Vagina (tissue), 2 donors: ENCODE data around the gene TMEM19. TPM values are rescaled to one million over a fixed set of nuclear protein-coding genes. Genes with fewer than 3 reads are reported as not detected.

Experiments
- DNase-seq, 2 donors: peaks; one replicate each; pipeline ENCODE4 v3.0.0-alpha.2; 2017; ENCODE audit errors: extremely low spot score in 2 of 2
- H3K27ac ChIP-seq: fragments of 200-600 bp; sonication (generic); one replicate; pipeline ENCODE4 v1.5.1; 2019
- H3K27me3 ChIP-seq: fragments of 200-600 bp; sonication (generic); one replicate; pipeline ENCODE4 v1.5.1; 2019
- H3K36me3 ChIP-seq, 2 donors: fragments of 200-600 bp; sonication (generic); one replicate each; pipeline ENCODE4 v1.5.1; 2017 to 2019
- H3K4me1 ChIP-seq: fragments of 200-600 bp; sonication (generic); one replicate; pipeline ENCODE4 v1.5.1; 2019
- H3K4me3 ChIP-seq, 2 donors: fragments of 200-600 bp; sonication (generic); 1 replicate in 1 of 2; 2 replicates in 1 of 2; pipeline ENCODE4 v1.5.1; 2016 to 2019
- H3K9me3 ChIP-seq: fragments of 200-600 bp; sonication (generic); one replicate; pipeline ENCODE4 v1.5.1; 2019
- POLR2A ChIP-seq, 2 donors: fragments of 450-650 bp; IDR thresholded peaks; one replicate each; pipeline ENCODE4 v1.6.1; 2017; ENCODE audit warnings: antibody characterized with exemption in 2 of 2, mild to moderate bottlenecking in 2 of 2, moderate library complexity in 2 of 2
- POLR2AphosphoS5 ChIP-seq, 2 donors: sonication (generic); formaldehyde crosslinking; IDR thresholded peaks; one replicate each; pipeline ENCODE4 v1.9.0; 2017; ENCODE audit warnings: antibody characterized with exemption in 2 of 2, mild to moderate bottlenecking in 2 of 2, low read depth in 1 of 2; ENCODE audit not compliant: insufficient read depth in 1 of 2
- intact Hi-C: fragments of 100-400 bp; cut with DNase I; formaldehyde crosslinking; loops from one replicate; pipeline ENCODE4 v1.15.1; 2023
- total RNA-seq: library from RNA; depleted of rRNA; stranded (reverse); fragments of >200 nt; gene quantifications from one replicate; pipeline ENCODE4 v1.2.3, GENCODE V29; 2016
- TF ChIP-seq, protein P1 (sequence below), 3 experiments: fragments of 450-650 bp in 2 of 3; fragments of 200-600 bp in 1 of 3; sonication (generic) in 1 of 3; IDR thresholded peaks; one replicate each; pipeline ENCODE4 v1.5.1; 2017 to 2019; ENCODE audit warnings: antibody characterized with exemption in 3 of 3, mild to moderate bottlenecking in 2 of 3, moderate library complexity in 2 of 3

The TMEM19 gene
- total RNA-seq, 1 donor from 2014 or later, result 19.6 TPM

DNA sequence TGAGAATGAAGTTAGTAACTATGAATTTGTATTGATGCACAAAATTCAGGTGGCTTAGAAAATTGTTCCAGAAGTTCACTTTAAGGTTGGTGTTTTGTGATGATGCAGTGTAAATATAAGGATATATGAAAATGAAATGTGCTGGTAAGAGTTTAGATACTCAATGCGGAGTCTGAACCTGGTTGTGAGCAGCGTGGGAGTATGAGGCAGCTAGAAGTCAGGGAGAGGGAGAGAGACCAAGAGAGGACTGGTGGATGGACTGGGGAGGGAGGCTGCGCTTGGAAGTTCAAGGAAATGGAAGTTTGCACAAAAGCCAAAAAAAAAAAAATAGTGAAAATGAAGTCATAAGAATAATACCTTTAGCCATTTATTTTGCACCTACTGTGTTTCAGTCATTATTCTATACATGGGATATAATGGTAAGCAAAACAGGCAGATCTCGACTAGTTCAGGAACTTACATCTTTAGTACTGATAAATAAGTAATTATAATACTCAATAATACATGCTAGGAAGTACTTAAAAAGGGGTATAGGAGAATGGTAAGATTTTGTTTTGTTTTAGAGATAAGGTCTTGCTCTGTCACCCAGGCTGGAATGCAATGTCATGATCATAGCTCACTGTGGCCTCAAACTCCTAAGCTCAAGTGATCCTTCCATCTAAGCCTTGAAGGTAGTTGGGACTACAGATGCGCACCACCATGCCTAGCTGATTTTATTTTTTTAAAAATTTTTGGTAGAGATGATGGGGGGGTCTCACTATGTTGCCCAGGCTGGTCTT is 58.8 kb downstream of the TMEM19 start:
- Histone ChIP-seq H3K9me3 (no peaks in the 10 kb centered on the region), H3K27ac (no peak overlapping the region), H3K36me3 (no peaks in the 10 kb centered on the region), H3K27me3 (no peaks in the 10 kb centered on the region), H3K4me1 (no peaks in the 10 kb centered on the region), H3K4me3 (no peak overlapping the region)
- intact Hi-C loops, result no loop called here
- DNase-seq, result no peak
- TF ChIP-seq, protein P1, sequence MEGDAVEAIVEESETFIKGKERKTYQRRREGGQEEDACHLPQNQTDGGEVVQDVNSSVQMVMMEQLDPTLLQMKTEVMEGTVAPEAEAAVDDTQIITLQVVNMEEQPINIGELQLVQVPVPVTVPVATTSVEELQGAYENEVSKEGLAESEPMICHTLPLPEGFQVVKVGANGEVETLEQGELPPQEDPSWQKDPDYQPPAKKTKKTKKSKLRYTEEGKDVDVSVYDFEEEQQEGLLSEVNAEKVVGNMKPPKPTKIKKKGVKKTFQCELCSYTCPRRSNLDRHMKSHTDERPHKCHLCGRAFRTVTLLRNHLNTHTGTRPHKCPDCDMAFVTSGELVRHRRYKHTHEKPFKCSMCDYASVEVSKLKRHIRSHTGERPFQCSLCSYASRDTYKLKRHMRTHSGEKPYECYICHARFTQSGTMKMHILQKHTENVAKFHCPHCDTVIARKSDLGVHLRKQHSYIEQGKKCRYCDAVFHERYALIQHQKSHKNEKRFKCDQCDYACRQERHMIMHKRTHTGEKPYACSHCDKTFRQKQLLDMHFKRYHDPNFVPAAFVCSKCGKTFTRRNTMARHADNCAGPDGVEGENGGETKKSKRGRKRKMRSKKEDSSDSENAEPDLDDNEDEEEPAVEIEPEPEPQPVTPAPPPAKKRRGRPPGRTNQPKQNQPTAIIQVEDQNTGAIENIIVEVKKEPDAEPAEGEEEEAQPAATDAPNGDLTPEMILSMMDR (IDR thresholded peaks at IDR 0.05), result no peak
- no peak for TF ChIP-seq POLR2AphosphoS5 (IDR thresholded peaks at IDR 0.05; ENCODE audit: insufficient read depth in 1 of 2, low read depth in 1 of 2)
- no peak for TF ChIP-seq POLR2A (IDR thresholded peaks at IDR 0.05)

DNA sequence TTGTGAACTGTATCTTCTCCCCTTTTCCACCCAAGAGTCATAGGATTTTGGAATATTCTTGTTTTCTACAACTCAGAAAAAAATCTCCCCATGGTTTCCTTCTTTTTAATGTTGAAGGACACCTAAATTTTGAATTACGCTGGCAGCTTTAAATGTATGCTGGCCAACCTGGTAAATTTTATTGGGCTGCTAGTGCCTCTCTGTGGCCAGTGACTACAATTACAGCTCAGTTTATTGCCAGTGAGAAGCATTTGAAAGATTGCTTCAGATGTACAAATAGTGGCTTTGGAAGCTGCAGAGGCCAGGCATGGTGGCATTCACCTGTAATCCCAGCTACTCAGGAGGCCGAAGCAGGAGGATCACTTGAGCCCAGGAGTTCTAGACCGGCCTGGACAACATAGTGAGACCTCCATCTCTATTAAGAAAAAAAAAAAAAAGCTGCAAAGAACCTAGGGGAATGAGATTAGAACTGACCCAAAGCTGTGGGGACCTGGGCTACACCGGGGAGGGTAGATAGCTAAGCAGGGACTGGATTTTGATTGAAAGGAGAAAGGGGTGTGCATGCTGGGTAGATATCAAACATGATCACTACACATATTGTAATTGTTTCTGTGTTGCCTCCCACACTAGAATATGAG is 61.2 kb downstream of the TMEM19 start:
- intact Hi-C loops, result no loop called here
- H3K9me3 ChIP-seq, result no peaks in the 10 kb centered on the region
- no peak for DNase-seq
- H3K4me1 ChIP-seq, result no peaks in the 10 kb centered on the region
- no peak overlapping the region for H3K27ac ChIP-seq
- no peak for TF ChIP-seq POLR2A (IDR thresholded peaks at IDR 0.05)
- TF ChIP-seq, protein P1 (IDR thresholded peaks at IDR 0.05), result peak in 2 of 3 experiments; percentile 66 to 69
- H3K27me3 ChIP-seq, result no peaks in the 10 kb centered on the region
- H3K4me3 ChIP-seq, result no peak overlapping the region
- H3K36me3 ChIP-seq, result no peaks in the 10 kb centered on the region

DNA sequence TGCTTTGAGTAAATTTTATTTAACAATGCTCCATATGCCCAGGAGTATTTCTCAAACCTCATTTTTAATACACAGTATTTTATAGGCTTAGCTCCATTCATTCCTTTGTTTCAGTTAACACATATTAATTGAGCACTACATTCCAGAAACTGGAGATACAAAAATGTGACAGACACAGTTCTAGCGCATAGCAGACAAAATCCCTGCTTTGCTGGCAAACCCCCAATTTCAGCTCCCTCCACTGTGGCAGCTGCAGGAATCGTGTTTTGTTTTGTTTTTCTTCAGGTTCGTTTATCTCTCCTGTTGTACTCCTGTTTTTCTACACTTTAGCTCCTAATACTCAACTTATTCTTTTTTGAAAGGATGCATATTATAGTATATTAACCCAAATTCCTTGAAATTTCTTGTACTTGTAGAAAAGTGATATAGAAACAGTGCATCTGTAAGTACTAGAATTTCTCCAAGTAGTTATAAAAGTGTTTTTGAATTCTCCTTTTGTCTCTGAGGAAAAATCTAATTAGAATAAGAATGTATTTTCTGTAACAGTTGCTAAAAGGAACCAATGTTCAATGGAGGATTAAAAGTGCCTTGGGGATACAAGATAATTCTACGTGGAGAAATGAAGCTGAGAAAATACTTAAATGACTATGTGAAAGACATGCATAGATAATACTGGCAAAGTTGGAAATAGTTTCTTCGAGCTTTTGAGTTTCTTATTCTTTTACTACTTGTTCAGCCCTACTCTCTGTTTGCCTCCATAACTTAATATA is 62.4 kb downstream of the TMEM19 start:
- intact Hi-C loops, result no loop called here
- Histone ChIP-seq H3K36me3 (no peaks in the 10 kb centered on the region), H3K9me3 (no peaks in the 10 kb centered on the region), H3K4me1 (no peaks in the 10 kb centered on the region), H3K27ac (no peak overlapping the region), H3K4me3 (no peak overlapping the region), H3K27me3 (no peaks in the 10 kb centered on the region)
- TF ChIP-seq POLR2A (IDR thresholded peaks at IDR 0.05) (no peak), POLR2AphosphoS5 (IDR thresholded peaks at IDR 0.05; ENCODE audit: insufficient read depth in 1 of 2, low read depth in 1 of 2) (no peak)
- TF ChIP-seq, protein P1 (IDR thresholded peaks at IDR 0.05), result no peak
- no peak for DNase-seq

DNA sequence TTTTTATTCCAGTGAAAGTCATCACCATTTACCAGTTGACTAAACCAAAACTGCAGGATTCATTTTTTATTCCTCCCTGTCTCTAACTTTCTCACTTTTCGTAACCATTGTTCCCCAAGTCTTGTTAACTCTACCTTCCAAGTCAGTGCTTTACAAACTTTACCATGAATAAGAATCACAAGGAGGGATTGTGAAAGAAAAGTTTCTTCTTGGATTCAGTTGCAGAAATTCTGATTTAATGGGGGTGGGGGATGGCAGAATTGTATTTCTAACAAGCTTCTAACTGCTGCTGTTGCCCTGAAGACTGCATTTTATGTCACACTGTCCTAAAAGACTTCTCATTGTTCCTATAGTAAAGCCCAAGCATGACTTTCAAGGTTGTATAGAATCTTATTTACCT is 63.8 kb downstream of the TMEM19 start:
- H3K36me3 ChIP-seq, result no peaks in the 10 kb centered on the region
- no peak overlapping the region for H3K4me3 ChIP-seq
- no peaks in the 10 kb centered on the region for H3K9me3 ChIP-seq
- no peaks in the 10 kb centered on the region for H3K4me1 ChIP-seq
- TF ChIP-seq, protein P1 (IDR thresholded peaks at IDR 0.05), result no peak
- TF ChIP-seq POLR2A (IDR thresholded peaks at IDR 0.05), result no peak
- no peak for TF ChIP-seq POLR2AphosphoS5 (IDR thresholded peaks at IDR 0.05; ENCODE audit: insufficient read depth in 1 of 2, low read depth in 1 of 2)
- H3K27me3 ChIP-seq, result no peaks in the 10 kb centered on the region
- intact Hi-C loops, result loop anchor here (10.0 kb wide), 1 partner anchor 85 kb away; the partner anchor contains the start of genes THAP2 and ZFC3H1
- no peak overlapping the region for H3K27ac ChIP-seq
- no peak for DNase-seq
